Adrenal gland (tissue), 5 donors: Measurements from ENCODE around the gene FBXL19.

Source experiments
- POLR2A ChIP-seq, 2 donors: fragments of 450-650 bp; IDR thresholded peaks; one replicate each; pipeline ENCODE4 v1.6.1; 2017; ENCODE audit warnings: antibody characterized with exemption in 2 of 2, mild to moderate bottlenecking in 2 of 2, moderate library complexity in 1 of 2
- TF ChIP-seq, protein P1 (sequence below), 6 experiments: fragments of 450-650 bp in 4 of 6; fragments of 200-600 bp in 2 of 6; sonication (generic) in 1 of 6; IDR thresholded peaks; 1 replicate in 5 of 6; 2 replicates in 1 of 6; pipeline versions ENCODE4 v1.5.1 to v1.8.0; 2016 to 2021; ENCODE audit warnings: antibody characterized with exemption in 6 of 6, mild to moderate bottlenecking in 2 of 6, moderate library complexity in 1 of 6
- donor health status: DM: no; HTN: no; CAD: no.

DNA sequence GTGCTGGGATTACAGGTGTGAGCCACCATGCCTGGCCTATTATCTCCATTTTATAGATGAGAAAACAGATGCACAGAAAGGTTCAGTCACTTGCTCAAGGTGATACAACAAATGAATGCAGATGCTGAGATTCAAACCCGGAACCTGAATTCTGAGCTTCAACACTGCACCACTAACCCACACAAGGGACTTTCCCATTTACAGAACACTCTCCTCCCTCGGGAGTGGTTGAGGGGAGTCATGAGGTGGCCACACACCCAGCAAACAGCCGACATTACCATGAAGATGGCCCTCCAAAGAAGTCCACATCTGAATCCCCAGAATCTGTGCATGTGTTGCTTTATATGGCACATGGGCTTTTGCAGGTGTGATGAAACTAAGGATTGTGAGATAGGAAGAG is 38.6 kb upstream of the FBXL19 start:
- TF ChIP-seq, protein P1, sequence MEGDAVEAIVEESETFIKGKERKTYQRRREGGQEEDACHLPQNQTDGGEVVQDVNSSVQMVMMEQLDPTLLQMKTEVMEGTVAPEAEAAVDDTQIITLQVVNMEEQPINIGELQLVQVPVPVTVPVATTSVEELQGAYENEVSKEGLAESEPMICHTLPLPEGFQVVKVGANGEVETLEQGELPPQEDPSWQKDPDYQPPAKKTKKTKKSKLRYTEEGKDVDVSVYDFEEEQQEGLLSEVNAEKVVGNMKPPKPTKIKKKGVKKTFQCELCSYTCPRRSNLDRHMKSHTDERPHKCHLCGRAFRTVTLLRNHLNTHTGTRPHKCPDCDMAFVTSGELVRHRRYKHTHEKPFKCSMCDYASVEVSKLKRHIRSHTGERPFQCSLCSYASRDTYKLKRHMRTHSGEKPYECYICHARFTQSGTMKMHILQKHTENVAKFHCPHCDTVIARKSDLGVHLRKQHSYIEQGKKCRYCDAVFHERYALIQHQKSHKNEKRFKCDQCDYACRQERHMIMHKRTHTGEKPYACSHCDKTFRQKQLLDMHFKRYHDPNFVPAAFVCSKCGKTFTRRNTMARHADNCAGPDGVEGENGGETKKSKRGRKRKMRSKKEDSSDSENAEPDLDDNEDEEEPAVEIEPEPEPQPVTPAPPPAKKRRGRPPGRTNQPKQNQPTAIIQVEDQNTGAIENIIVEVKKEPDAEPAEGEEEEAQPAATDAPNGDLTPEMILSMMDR (IDR thresholded peaks at IDR 0.05): no peak
- no peak for TF ChIP-seq POLR2A (IDR thresholded peaks at IDR 0.05)
